ENCODE data around the gene SIL1. TPM values are rescaled to one million over a fixed set of nuclear protein-coding genes. Genes with fewer than 3 reads are reported as not detected.

SIL1 gene
- total and polyA plus RNA-seq, 2 of the 8 experiments (the other 6 are each of a cell fraction or from before 2014, with no cell fraction given): 8.3 to 12.8 TPM

DNA sequence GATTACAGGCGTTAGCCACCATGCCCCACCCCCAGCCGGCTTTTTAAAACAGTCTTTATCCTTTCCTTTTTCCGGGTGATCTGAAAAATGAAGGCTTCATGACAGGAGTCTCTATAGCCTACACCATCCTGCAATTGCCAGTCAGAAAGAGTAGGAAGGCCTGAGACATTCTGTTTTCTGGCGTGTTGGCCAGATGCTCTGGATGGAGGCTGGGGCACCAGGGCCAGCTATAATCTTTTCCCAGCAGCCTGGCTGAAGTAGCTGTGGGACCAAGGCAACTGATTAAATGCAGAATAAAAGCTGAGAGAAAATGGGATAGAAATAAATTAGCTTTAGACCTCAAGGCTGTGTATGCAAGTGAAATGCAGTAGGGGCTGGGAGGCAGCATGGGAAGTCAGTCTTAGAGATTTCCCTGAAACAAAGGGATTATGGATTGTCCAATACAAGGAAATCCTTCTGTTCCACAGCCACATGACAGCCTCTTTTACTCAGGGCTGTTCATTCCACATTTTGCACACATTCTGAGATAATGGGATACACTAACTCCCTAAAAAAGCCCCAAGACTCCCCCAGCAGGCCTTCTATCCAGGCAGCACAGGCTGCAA, 207.1 kb downstream of the SIL1 start:
- Histone ChIP-seq H3K14ac (ENCODE audit: insufficient read length) (no peak overlapping the region), H2BK20ac (ENCODE audit: low read length) (no peak overlapping the region), H3K4me2 (ENCODE audit: insufficient read depth in 1 of 2, low read depth in 2 of 2, low read length in 2 of 2) (no peak overlapping the region), H4K91ac (replicated peaks; ENCODE audit: insufficient read length, low read length) (no peak overlapping the region), H3K9me3 (ENCODE audit: insufficient read depth in 2 of 2, low read depth in 1 of 2, low read length in 1 of 2) (peaks cover 0 to 3% of the 10 kb centered on the region in 2 experiments; a peak in 1 of 4 replicates), H3K79me1 (ENCODE audit: low read depth, low read length) (no peaks in the 10 kb centered on the region), H2BK120ac (replicated peaks; ENCODE audit: low read depth, low read length) (no peak overlapping the region), H3K4me3 (ENCODE audit: extremely low read depth in 1 of 4, insufficient read depth in 2 of 4, low read depth in 3 of 4, low read length in 4 of 4) (no peak overlapping the region), H3K23ac (ENCODE audit: insufficient read length) (no peak overlapping the region), H3K4ac (replicated peaks; ENCODE audit: insufficient read length, low read depth, low read length) (no peak overlapping the region), H3K23me2 (ENCODE audit: low read depth, low read length) (no peaks in the 10 kb centered on the region), H4K5ac (ENCODE audit: insufficient read length, low read depth, low read length) (no peak overlapping the region), H4K20me1 (replicated peaks in 1 of 2; ENCODE audit: control insufficient read depth in 1 of 2, insufficient read depth in 2 of 2, low read length in 2 of 2) (no peaks in the 10 kb centered on the region), H2AFZ (ENCODE audit: low read length) (no peak overlapping the region), H2BK15ac (ENCODE audit: low read length) (no peak overlapping the region), H3K27ac (ENCODE audit: low read depth, low read length) (no peak overlapping the region), H3K36me3 (ENCODE audit: control insufficient read depth in 2 of 4, insufficient read depth in 4 of 4, low read length in 3 of 4) (no peaks in the 10 kb centered on the region; a peak in 1 of 8 replicates), H3K18ac (ENCODE audit: extremely low read depth, low read length) (no peak overlapping the region), H3K79me2 (ENCODE audit: control insufficient read depth in 1 of 2, insufficient read depth in 2 of 2, low read length in 2 of 2) (no peaks in the 10 kb centered on the region), H2BK12ac (ENCODE audit: low read depth, low read length) (no peak overlapping the region), H3K56ac (replicated peaks; ENCODE audit: insufficient read length, low read depth, low read length) (no peak overlapping the region), H4K8ac (ENCODE audit: extremely low read depth, insufficient read depth, low read length) (no peak overlapping the region), H3K4me1 (replicated peaks in 1 of 4; ENCODE audit: control insufficient read depth in 3 of 4, insufficient read depth in 4 of 4, low read length in 3 of 4) (no peaks in the 10 kb centered on the region), H3K27me3 (replicated peaks in 1 of 4; ENCODE audit: control insufficient read depth in 3 of 4, extremely low read depth in 1 of 4, insufficient read depth in 3 of 4, low read length in 3 of 4) (no peaks in the 10 kb centered on the region), H3K9ac (replicated peaks in 1 of 4; ENCODE audit: extremely low read depth in 1 of 4, low read depth in 3 of 4, low read length in 3 of 4) (no peak overlapping the region), H2BK5ac (ENCODE audit: low read depth, low read length) (no peak overlapping the region), H2AK5ac (ENCODE audit: low read depth, low read length) (no peak overlapping the region)
- TF ChIP-seq RXRA (IDR thresholded peaks at IDR 0.05; ENCODE audit: insufficient read depth, low read depth, low read length) (no peak), EZH2 (IDR thresholded peaks at IDR 0.05; ENCODE audit: low read depth, low read length, severe bottlenecking) (no peak), TBP (IDR thresholded peaks at IDR 0.05; ENCODE audit: low read depth, low read length) (no peak), ZNF274 (IDR thresholded peaks at IDR 0.05; ENCODE audit: borderline replicate concordance, extremely low read depth, low read length) (no peak), RBBP5 (IDR thresholded peaks at IDR 0.05; ENCODE audit: borderline replicate concordance, low read depth, low read length) (no peak), RAD21 (IDR thresholded peaks at IDR 0.05 in 1 of 2, conservative IDR thresholded peaks at IDR 0.05 in 1 of 2; ENCODE audit: low read depth in 2 of 2, low read length in 2 of 2) (no peak), PHF8 (conservative IDR thresholded peaks at IDR 0.05; ENCODE audit: low read depth, low read length) (no peak), SP2 (IDR thresholded peaks at IDR 0.05; ENCODE audit: low read length) (no peak), BRCA1 (IDR thresholded peaks at IDR 0.05; ENCODE audit: low read depth, low read length) (no peak), RFX5 (IDR thresholded peaks at IDR 0.05; ENCODE audit: borderline replicate concordance, low read depth, low read length) (no peak)
- TF ChIP-seq, protein P1, sequence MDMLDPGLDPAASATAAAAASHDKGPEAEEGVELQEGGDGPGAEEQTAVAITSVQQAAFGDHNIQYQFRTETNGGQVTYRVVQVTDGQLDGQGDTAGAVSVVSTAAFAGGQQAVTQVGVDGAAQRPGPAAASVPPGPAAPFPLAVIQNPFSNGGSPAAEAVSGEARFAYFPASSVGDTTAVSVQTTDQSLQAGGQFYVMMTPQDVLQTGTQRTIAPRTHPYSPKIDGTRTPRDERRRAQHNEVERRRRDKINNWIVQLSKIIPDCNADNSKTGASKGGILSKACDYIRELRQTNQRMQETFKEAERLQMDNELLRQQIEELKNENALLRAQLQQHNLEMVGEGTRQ (IDR thresholded peaks at IDR 0.05; ENCODE audit: low read length): no peak
- POLR2A ChIA-PET (ENCODE audit: partially characterized antibody): interaction anchor here (1.4 kb wide), 1 partner anchor 8 kb away, joined by 3 read pairs; no protein-coding TSS in a partner anchor
- WGBS, 2 experiments (ENCODE audit: extremely low coverage in 1 of 2, insufficient coverage in 1 of 2, insufficient read length in 1 of 2, insufficient replicate concordance in 2 of 2, low coverage in 1 of 2, low lambda C conversion rate in 2 of 2, missing lambda C conversion rate in 1 of 2): 88% methylated on average over 4 of the region's 4 CpGs; no CpG with 5 or more reads in 1 of the 2 experiments
- CTCF ChIA-PET (ENCODE audit: partially characterized antibody): interaction anchor here (0.6 to 1.2 kb wide), 3 partner anchors 51 to 397 kb away, joined by 3 to 4 read pairs (median 3); no protein-coding TSS in a partner anchor
- FAIRE-seq: no peak
- DNase-seq (ENCODE audit: low read depth in 1 of 2, low spot score in 2 of 2): no peak
